IMR-90 (cell line): ENCODE results near the gene CPNE2. TPM values are rescaled to one million over a fixed set of nuclear protein-coding genes. Genes with fewer than 3 reads are reported as not detected.
A peak's percentile ranks its signal among the peaks of the same experiment; 100 is the strongest.

Experiments used
- ATAC-seq: fragments of 200-7000 bp; cut with Tn5 transposase; 2 replicates; pipeline ENCODE4 v1.9.1; 2020; ENCODE audit warnings: low read depth, mild to moderate bottlenecking, moderate library complexity
- BruUV-seq: library from RNA; stranded (reverse); fragments of 400-500 nt; replicated peaks from 2 replicates; lab custom pipeline; 2021; lab: Mats Ljungman, UMichigan
- CTCF ChIA-PET: fragments of 300-600 bp; formaldehyde crosslinking; extraction: SDS; loops from one replicate; lab custom pipeline; 2021; ENCODE audit warnings: antibody characterized with exemption; lab: Yijun Ruan, JAX
- POLR2A ChIA-PET: fragments of 300-600 bp; sonication (Branson Sonifier 250); formaldehyde crosslinking; loops from one replicate; lab custom pipeline; 2022; ENCODE audit warnings: antibody characterized with exemption; ENCODE audit not compliant: unreplicated experiment; lab: Charles Lee
- DNase-seq: peaks from one replicate; pipeline ENCODE4 v3.0.0; 2013
- H2AFZ ChIP-seq: replicated peaks from 2 replicates; pipeline ENCODE3; 2013; ENCODE audit warnings: low read length, mild to moderate bottlenecking; ENCODE audit not compliant: poor library complexity
- H2AK5ac ChIP-seq: 2 replicates; pipeline ENCODE4 v1.6.1; 2013; ENCODE audit warnings: low read depth, low read length, inconsistent platforms
- H2AK9ac ChIP-seq: replicated peaks from 2 replicates; pipeline ENCODE3; 2013; ENCODE audit warnings: mild to moderate bottlenecking, low read depth, low read length, moderate library complexity; ENCODE audit not compliant: poor library complexity
- H2BK120ac ChIP-seq: 2 replicates; pipeline ENCODE4 v1.6.1; 2013; ENCODE audit warnings: low read depth, low read length, inconsistent platforms
- H2BK15ac ChIP-seq: 3 replicates; pipeline ENCODE4 v1.6.1; 2013; ENCODE audit warnings: low read depth, low read length, inconsistent platforms
- H2BK20ac ChIP-seq: 2 replicates; pipeline ENCODE4 v1.6.1; 2013; ENCODE audit warnings: low read depth, mild to moderate bottlenecking, inconsistent platforms, low read length, moderate library complexity
- H2BK5ac ChIP-seq: 2 replicates; pipeline ENCODE4 v1.6.1; 2013; ENCODE audit warnings: mild to moderate bottlenecking, low read depth, low read length, inconsistent platforms; ENCODE audit not compliant: poor library complexity, severe bottlenecking
- H3K14ac ChIP-seq: replicated peaks from 2 replicates; pipeline ENCODE4 v1.6.1; 2013; ENCODE audit warnings: low read depth, low read length, inconsistent platforms
- H3K18ac ChIP-seq: 2 replicates; pipeline ENCODE4 v1.6.1; 2013; ENCODE audit warnings: low read depth, low read length, control low read depth
- H3K23ac ChIP-seq: 2 replicates; pipeline ENCODE4 v1.6.1; 2013; ENCODE audit warnings: low read depth, low read length, inconsistent platforms
- H3K27ac ChIP-seq: 2 replicates; pipeline ENCODE4 v1.5.1; 2013; ENCODE audit warnings: mild to moderate bottlenecking, control low read depth, low read length; ENCODE audit not compliant: insufficient read depth
- H3K27me3 ChIP-seq: 2 replicates; pipeline ENCODE4 v1.6.1; 2013; ENCODE audit warnings: low read length; ENCODE audit not compliant: control insufficient read depth, insufficient read depth
- H3K36me3 ChIP-seq: 2 replicates; pipeline ENCODE4 v1.6.1; 2013; ENCODE audit warnings: low read length, mixed read lengths; ENCODE audit not compliant: control insufficient read depth, insufficient read depth
- H3K4ac ChIP-seq: 2 replicates; pipeline ENCODE4 v1.6.1; 2013; ENCODE audit warnings: low read depth, low read length, inconsistent platforms
- H3K4me1 ChIP-seq: 2 replicates; pipeline ENCODE4 v1.6.1; 2013; ENCODE audit warnings: low read length, mixed read lengths; ENCODE audit not compliant: control insufficient read depth, insufficient read depth
- H3K4me2 ChIP-seq: 2 replicates; pipeline ENCODE4 v1.6.1; 2013; ENCODE audit warnings: low read depth, mild to moderate bottlenecking, control low read depth, low read length, moderate library complexity
- H3K4me3 ChIP-seq: 2 replicates; pipeline ENCODE4 v1.5.1; 2013; ENCODE audit warnings: low read depth, mild to moderate bottlenecking, control low read depth, low read length, moderate library complexity; ENCODE audit not compliant: insufficient read depth
- H3K56ac ChIP-seq: 2 replicates; pipeline ENCODE4 v1.6.1; 2013; ENCODE audit warnings: low read length, inconsistent platforms; ENCODE audit not compliant: insufficient read depth; ENCODE audit errors: extremely low read depth
- H3K79me1 ChIP-seq, 2 experiments: 2 replicates each; pipeline ENCODE4 v1.6.1; 2013; ENCODE audit warnings: low read length in 2 of 2, inconsistent platforms in 1 of 2, low read depth in 1 of 2
- H3K9ac ChIP-seq: 2 replicates; pipeline ENCODE4 v1.6.1; 2013; ENCODE audit warnings: low read depth, low read length, control low read depth
- H3K9me1 ChIP-seq: 2 replicates; pipeline ENCODE4 v1.6.1; 2013; ENCODE audit warnings: low read length, inconsistent platforms; ENCODE audit not compliant: insufficient read depth
- H3K9me3 ChIP-seq: 2 replicates; pipeline ENCODE4 v1.6.1; 2013; ENCODE audit warnings: low read length; ENCODE audit not compliant: control insufficient read depth, insufficient read depth
- H4K20me1 ChIP-seq: 2 replicates; pipeline ENCODE4 v1.6.1; 2013; ENCODE audit warnings: low read length, inconsistent platforms; ENCODE audit not compliant: insufficient read depth
- H4K5ac ChIP-seq: 2 replicates; pipeline ENCODE4 v1.6.1; 2013; ENCODE audit warnings: mild to moderate bottlenecking, low read depth, low read length, control low read depth
- H4K8ac ChIP-seq, 2 experiments: 2 replicates each; pipeline ENCODE4 v1.6.1; 2013; ENCODE audit warnings: low read depth in 2 of 2, low read length in 2 of 2, control low read depth in 1 of 2, inconsistent platforms in 1 of 2
- H4K91ac ChIP-seq: 2 replicates; pipeline ENCODE4 v1.6.1; 2013; ENCODE audit warnings: low read depth, low read length, inconsistent platforms; ENCODE audit not compliant: insufficient read depth
- CHD1 ChIP-seq: IDR thresholded peaks from 2 replicates; pipeline ENCODE4 v1.6.1; 2012; ENCODE audit warnings: low read depth, low read length, improper control_type of control experiment
- NFE2L2 ChIP-seq: fragments of 150-350 bp; IDR thresholded peaks from 2 replicates; pipeline ENCODE4 v1.6.1; 2016; ENCODE audit warnings: low read depth, mild to moderate bottlenecking, low read length
- POLR2A ChIP-seq: IDR thresholded peaks from 2 replicates; pipeline ENCODE4 v1.6.1; 2012; ENCODE audit warnings: mild to moderate bottlenecking, low read depth, low read length
- RAD21 ChIP-seq: IDR thresholded peaks from 2 replicates; pipeline ENCODE4 v1.6.1; 2012; ENCODE audit warnings: low read length, improper control_type of control experiment
- RFX5 ChIP-seq: IDR thresholded peaks from 2 replicates; pipeline ENCODE4 v1.8.0; 2012; ENCODE audit warnings: low read depth, mild to moderate bottlenecking, low read length, moderate library complexity
- SMC3 ChIP-seq: fragments of 150-350 bp; IDR thresholded peaks from 2 replicates; pipeline ENCODE4 v1.6.1; 2016; ENCODE audit warnings: low read depth, mild to moderate bottlenecking, antibody characterized with exemption, low read length, moderate library complexity
- WGBS, 2 experiments: methylation state at CpG; one replicate each; pipeline versions ENCODE4 v1.1.5 to v1.1.7; 2013; ENCODE audit warnings: missing lambda C conversion rate in 2 of 2; ENCODE audit not compliant: insufficient read length in 1 of 2; ENCODE audit errors: extremely low coverage in 2 of 2; 5-methylcytosine and 5-hydroxymethylcytosine counted together
- dilution Hi-C: fragments of 300-500 bp; cut with HindIII; formaldehyde crosslinking; loops from one replicate; pipeline ENCODE4 v1.14.3; 2018; ENCODE audit warnings: low sequenced_read_pairs; ENCODE audit not compliant: unreplicated experiment
- in situ Hi-C: fragments of 300-500 bp; cut with MboI; formaldehyde crosslinking; loops from 3 replicates; pipeline ENCODE4 v1.14.3; 2019; ENCODE audit warnings: low sequenced_read_pairs, inconsistent platforms, mixed read lengths
- intact Hi-C: fragments of 100-400 bp; cut with micrococcal nuclease; formaldehyde crosslinking; loops from 2 replicates; pipeline ENCODE4 v1.10.0; 2022
- polyA plus RNA-seq, 3 experiments: library from polyadenylated mRNA; depleted of rRNA; stranded (reverse); fragments of >200 nt; gene quantifications; 2 replicates each; pipeline ENCODE4 v1.2.3, GENCODE V29; 2012; ENCODE audit warnings: low replicate concordance in 1 of 3
- total RNA-seq: library from RNA; depleted of rRNA; stranded (reverse); fragments of >200 nt; gene quantifications from 2 replicates; pipeline ENCODE4 v1.2.3, GENCODE V29; 2012
- TF ChIP-seq, protein P1 (sequence below): fragments of 150-350 bp; IDR thresholded peaks from 2 replicates; pipeline ENCODE4 v1.6.1; 2016; ENCODE audit warnings: low read depth, mild to moderate bottlenecking, low read length, moderate library complexity, borderline replicate concordance

CPNE2 gene
- total and polyA plus RNA-seq, 2 of the 4 experiments (the other 2 are of a cell fraction), result 15.4 to 48.0 TPM

DNA sequence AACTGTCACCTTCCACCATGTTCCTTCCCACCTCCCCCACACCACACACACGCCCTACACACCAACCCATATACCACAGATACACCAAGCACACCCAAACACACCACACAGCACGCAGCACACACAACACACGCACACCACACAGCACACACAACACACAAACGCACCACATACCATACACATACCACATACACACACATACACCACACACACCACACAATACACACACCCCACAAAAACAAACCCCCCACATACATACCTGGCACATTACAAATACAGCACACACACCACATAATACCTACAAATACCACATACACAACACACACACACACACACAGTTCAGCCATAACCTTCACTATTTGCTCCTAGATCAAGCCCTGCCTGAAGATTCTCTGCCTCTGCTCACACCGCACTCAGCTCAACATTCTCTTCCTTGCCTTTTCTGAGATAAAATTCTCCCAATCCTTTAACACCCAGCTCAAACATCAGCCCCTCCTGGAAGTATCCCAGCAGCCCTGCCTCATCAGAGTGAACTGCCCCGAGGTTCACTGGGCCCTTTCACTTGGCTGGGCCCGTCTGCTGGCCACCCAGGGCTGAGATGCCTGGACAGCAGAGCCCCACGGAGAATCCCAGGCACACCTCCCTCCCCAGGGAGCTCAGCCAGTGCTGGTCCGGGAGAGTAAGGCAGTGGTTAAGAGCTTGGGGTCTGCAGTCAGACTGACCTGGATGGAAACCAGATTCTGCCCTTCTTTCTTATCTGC lies 31.9 kb upstream of the CPNE2 start:
- DNase-seq, result no peak
- in situ Hi-C loops (no loop called here), dilution Hi-C loops (no loop called here), intact Hi-C loops (no loop called here)
- H3K18ac ChIP-seq, result no peak overlapping the region
- H2AFZ ChIP-seq, result peak overlapping the region; percentile 85
- peak overlapping the region; percentile 66 for H2BK5ac ChIP-seq
- POLR2A ChIA-PET, result no interaction called here
- H4K8ac ChIP-seq, result peak overlapping the region in 1 of 2 experiments; percentile 12; a peak in 2 of 4 replicates
- peak overlapping the region; percentile 22; the same call in 1 of the 2 replicates for H3K14ac ChIP-seq
- H3K36me3 ChIP-seq, result peaks cover 14% of the 10 kb centered on the region; the same call in 1 of the 2 replicates
- H2AK9ac ChIP-seq, result peak overlapping the region; percentile 85
- no peak overlapping the region; the same call in 1 of the 2 replicates for H3K4ac ChIP-seq
- no peak overlapping the region for H2BK20ac ChIP-seq
- no peaks in the 10 kb centered on the region for H3K9me3 ChIP-seq
- H2BK15ac ChIP-seq, result no peak overlapping the region
- H3K56ac ChIP-seq, result no peak overlapping the region
- H2BK120ac ChIP-seq, result no peak overlapping the region
- CTCF ChIA-PET, result interaction anchor here (0.8 kb wide), 1 partner anchor 15 kb away, joined by 4 read pairs; no protein-coding TSS in a partner anchor
- H3K4me2 ChIP-seq, result no peak overlapping the region
- peak overlapping the region; percentile 83; the same call in 1 of the 2 replicates for H2AK5ac ChIP-seq
- no peak overlapping the region for H3K23ac ChIP-seq
- H3K9me1 ChIP-seq, result peaks cover 3% of the 10 kb centered on the region; the same call in 1 of the 2 replicates
- no peak overlapping the region for H4K91ac ChIP-seq
- H3K79me1 ChIP-seq, result no peaks in the 10 kb centered on the region
- H3K27ac ChIP-seq, result no peak overlapping the region
- peak; percentile 36 for ATAC-seq
- BruUV-seq, result no TSS peak
- no peak overlapping the region for H3K9ac ChIP-seq
- TF ChIP-seq RAD21 (no peak), CHD1 (no peak), RFX5 (no peak), NFE2L2 (no peak), SMC3 (no peak), POLR2A (no peak)
- TF ChIP-seq, protein P1, sequence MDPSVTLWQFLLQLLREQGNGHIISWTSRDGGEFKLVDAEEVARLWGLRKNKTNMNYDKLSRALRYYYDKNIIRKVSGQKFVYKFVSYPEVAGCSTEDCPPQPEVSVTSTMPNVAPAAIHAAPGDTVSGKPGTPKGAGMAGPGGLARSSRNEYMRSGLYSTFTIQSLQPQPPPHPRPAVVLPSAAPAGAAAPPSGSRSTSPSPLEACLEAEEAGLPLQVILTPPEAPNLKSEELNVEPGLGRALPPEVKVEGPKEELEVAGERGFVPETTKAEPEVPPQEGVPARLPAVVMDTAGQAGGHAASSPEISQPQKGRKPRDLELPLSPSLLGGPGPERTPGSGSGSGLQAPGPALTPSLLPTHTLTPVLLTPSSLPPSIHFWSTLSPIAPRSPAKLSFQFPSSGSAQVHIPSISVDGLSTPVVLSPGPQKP, result no peak
- no peaks in the 10 kb centered on the region for H3K27me3 ChIP-seq
- H4K20me1 ChIP-seq, result no peaks in the 10 kb centered on the region
- peaks cover 3% of the 10 kb centered on the region for H3K4me1 ChIP-seq
- H4K5ac ChIP-seq, result no peak overlapping the region
- H3K4me3 ChIP-seq, result no peak overlapping the region
- 84% methylated on average over 6 of the region's 9 CpGs; no CpG with 5 or more reads in 1 of the 2 experiments for WGBS, 2 experiments
